Lower leg skin (tissue), 3 donors: Measurements from ENCODE around the gene AUTS2.

ENCODE experiments used
- CTCF ChIP-seq, 3 donors: fragments of 450-650 bp; IDR thresholded peaks; one replicate each; pipeline ENCODE4 v1.5.1; 2016; ENCODE audit warnings: antibody characterized with exemption in 3 of 3, mild to moderate bottlenecking in 3 of 3, moderate library complexity in 2 of 3
- POLR2A ChIP-seq, 2 donors: fragments of 450-650 bp; IDR thresholded peaks; one replicate each; pipeline ENCODE4 v1.6.1; 2016 to 2017; ENCODE audit warnings: antibody characterized with exemption in 2 of 2, mild to moderate bottlenecking in 1 of 2, moderate library complexity in 1 of 2

- TF ChIP-seq CTCF (IDR thresholded peaks at IDR 0.05) (no peak), POLR2A (IDR thresholded peaks at IDR 0.05) (no peak)
These were observed 1049.7 kb downstream of the AUTS2 start for GRCh38 chr7:70647801-70648498.
